NCI-H1694 treated with DMSO at 0.1 percent for 48 hours (cell line): ENCODE data around the gene HTR3B.

Source experiments
- DNase-seq: peaks from one replicate; lab custom pipeline; 2025; lab: John Stamatoyannopoulos, UW

Gene HTR3B

DNA sequence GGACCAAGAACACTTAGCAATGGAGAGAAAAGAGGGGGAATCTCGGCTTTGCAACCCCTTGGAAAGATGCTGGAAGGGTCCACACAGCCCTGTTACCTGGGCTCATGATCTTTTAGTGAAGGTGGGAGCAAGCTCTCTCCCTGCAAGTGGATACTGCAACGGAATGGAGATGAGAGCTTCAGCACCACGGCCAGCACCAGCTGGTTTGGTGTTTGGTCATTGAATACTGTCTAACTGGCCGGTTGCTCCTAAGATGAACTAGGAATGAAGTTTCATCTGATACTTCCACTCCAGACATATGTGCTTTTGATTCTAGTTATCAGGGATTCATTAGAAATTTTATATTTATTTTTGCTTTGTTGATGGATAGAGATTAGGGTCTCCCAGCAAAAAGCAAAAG lies 86.6 kb downstream of the HTR3B start:
- DNase-seq: no peak

DNA sequence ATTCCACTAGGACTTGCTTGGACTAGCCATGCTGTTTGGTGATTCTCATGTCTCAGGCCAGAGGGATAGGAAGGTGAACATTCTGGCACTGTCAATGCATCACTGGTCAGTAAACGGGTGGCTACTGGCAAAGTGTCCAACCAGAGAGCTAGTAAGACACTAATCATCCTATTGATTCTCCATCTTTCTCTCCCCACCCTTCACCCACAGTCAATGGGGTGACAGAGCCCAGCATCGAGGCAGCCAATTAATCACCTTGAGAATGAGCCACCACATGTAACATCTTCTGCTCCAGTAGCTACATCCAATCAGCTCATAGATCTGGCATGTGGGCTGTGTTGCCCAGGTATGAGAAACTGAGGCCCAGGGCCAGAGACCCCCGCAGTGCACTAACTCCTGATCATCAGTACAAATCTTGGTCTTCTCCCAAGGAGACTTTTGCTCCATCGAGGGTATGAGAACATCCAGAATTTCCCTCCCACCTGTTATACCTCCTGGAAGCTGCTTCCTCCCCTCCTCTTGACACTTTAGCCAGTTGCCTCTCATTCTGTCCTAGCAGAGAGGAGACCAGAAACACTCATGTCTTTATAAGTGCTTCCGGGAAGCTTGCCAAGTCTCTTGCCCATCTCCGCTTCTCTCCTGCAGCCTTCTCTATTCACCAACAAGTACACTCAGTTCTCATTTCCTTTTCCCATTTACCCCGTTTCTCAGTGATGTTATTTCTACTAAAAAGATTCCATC lies 87.3 kb downstream of the HTR3B start:
- no peak for DNase-seq

DNA sequence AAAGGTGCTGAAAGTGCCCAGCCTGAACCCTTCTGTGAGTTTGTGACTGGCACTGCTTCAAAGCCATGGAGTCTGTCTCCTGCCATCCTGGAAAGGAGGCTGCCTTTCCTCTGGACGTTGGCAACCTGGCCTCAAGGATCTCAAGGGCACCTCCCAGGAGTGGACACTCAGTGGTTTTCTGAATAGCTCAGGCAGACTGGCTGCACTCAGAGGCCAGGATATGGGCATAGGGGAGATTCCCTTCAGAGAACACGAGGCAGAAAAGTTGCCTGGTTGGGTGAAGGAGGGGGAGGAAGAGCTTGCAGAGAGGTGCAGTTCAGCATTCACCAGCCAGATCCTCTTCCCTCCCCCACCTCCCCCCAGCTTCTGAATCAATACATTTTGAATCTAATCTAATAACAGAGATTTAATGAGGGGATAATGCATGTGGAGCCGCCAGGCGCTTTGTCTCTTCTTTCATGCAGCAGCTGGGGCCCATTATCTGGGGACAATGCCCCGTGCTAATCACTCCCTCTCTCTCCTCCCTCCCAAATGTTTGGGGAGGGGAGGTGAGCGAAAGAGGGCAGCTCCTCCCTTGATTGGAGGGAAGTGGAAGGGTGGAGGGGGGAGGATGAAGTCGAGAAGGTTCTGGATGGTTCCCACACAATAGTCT lies 88.0 kb downstream of the HTR3B start:
- DNase-seq: no peak

DNA sequence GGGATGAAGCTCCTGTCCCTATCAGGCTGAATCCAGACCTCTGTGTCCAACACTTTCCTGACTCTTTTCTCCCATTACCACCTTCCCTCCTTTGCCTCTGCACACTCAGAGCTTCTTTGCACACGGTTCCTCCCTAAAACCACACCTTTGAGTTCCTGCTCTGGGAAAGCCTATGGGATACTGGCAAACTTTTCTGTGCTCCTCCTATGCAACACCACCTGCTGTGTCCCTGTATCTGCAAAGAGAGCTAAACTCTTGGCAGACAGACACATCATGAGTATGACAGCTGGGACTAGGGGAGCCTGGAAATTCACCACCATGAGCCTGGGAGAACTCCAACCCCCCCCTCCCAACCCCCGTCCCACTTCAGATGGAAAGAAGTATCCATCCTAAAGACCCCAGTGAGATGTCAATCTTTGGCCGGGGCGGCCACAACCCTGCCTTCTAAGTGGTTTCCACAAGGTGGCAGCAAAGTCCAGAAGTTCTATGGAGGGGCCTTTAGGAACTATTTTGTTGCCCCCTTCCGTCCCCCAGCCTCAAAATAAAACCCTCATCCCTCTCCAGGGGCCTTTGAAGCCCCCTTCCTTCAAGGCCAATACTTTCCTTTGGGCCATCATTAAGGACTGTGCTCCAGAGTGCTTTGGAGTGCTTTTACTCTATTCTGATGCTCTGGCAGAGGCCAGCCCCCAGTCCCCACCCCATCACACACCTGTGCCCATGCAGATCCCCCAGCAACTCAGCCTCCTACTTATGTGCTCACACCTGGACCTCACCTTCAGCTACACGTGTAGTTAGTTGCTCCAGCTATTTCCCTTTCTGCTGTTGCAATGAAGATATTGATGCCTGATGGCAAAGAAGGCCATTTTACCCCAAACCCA lies 89.7 kb downstream of the HTR3B start:
- no peak for DNase-seq
